ENCODE results near the gene TIMM21.

Gene TIMM21

GRCh38 chr18:74147779-74148542 is at the start of gene TIMM21, which contains the start of gene FBXO15:
Gene TIMM21, plus strand, starts transcription at chr18:74148523. Its CDS starts 286 bp downstream, at chr18:74148809.
Gene FBXO15, minus strand, starts transcription at chr18:74147834. Its CDS starts 49 bp downstream, at chr18:74147785.
- DNase-seq (ENCODE audit: low read depth, low spot score): peak; percentile 96

GRCh38 chr18:74108460-74108859 is 39.9 kb upstream of the TIMM21 start:
- no peak for DNase-seq (ENCODE audit: low read depth, low spot score)

GRCh38 chr18:74110149-74110548 is 38.2 kb upstream of the TIMM21 start:
- DNase-seq (ENCODE audit: low read depth, low spot score): no peak

GRCh38 chr18:74110976-74111375 is 37.3 kb upstream of the TIMM21 start:
- no peak for DNase-seq (ENCODE audit: low read depth, low spot score)

GRCh38 chr18:74113711-74114110 is 34.6 kb upstream of the TIMM21 start:
- no peak for DNase-seq (ENCODE audit: low read depth, low spot score)

GRCh38 chr18:74114116-74114515 is 34.2 kb upstream of the TIMM21 start:
- no peak for DNase-seq (ENCODE audit: low read depth, low spot score)

GRCh38 chr18:74115046-74115445 is 33.3 kb upstream of the TIMM21 start:
- no peak for DNase-seq (ENCODE audit: low read depth, low spot score)

GRCh38 chr18:74116633-74117554 is 31.4 kb upstream of the TIMM21 start:
- peak; percentile 46 for DNase-seq (ENCODE audit: low read depth, low spot score)

- no peak for DNase-seq (ENCODE audit: low read depth, low spot score)
Measured at GRCh38 chr18:74123200-74123599, 25.1 kb upstream of the TIMM21 start.

GRCh38 chr18:74124642-74125041 is 23.7 kb upstream of the TIMM21 start:
- no peak for DNase-seq (ENCODE audit: low read depth, low spot score)

- no peak for DNase-seq (ENCODE audit: low read depth, low spot score)
Measured at GRCh38 chr18:74126684-74127655, 21.4 kb upstream of the TIMM21 start.

- no peak for DNase-seq (ENCODE audit: low read depth, low spot score)
Measured at GRCh38 chr18:74128159-74128558, 20.2 kb upstream of the TIMM21 start.

GRCh38 chr18:74131124-74131523 is 17.2 kb upstream of the TIMM21 start:
- DNase-seq (ENCODE audit: low read depth, low spot score): no peak

GRCh38 chr18:74132201-74132600 is 16.1 kb upstream of the TIMM21 start:
- DNase-seq (ENCODE audit: low read depth, low spot score): no peak

- DNase-seq (ENCODE audit: low read depth, low spot score): no peak
Measured at GRCh38 chr18:74137920-74138538, 10.3 kb upstream of the TIMM21 start.

GRCh38 chr18:74139411-74139810 is 8.9 kb upstream of the TIMM21 start:
- DNase-seq (ENCODE audit: low read depth, low spot score): no peak

- no peak for DNase-seq (ENCODE audit: low read depth, low spot score)
Measured at GRCh38 chr18:74139888-74140287, 8.4 kb upstream of the TIMM21 start.

GRCh38 chr18:74140582-74140981 is 7.7 kb upstream of the TIMM21 start:
- no peak for DNase-seq (ENCODE audit: low read depth, low spot score)

- DNase-seq (ENCODE audit: low read depth, low spot score): no peak
Measured at GRCh38 chr18:74141667-74142066, 6.7 kb upstream of the TIMM21 start.

- no peak for DNase-seq (ENCODE audit: low read depth, low spot score)
Measured at GRCh38 chr18:74142252-74142651, 6.1 kb upstream of the TIMM21 start.

GRCh38 chr18:74146756-74147155 is 1.6 kb upstream of the TIMM21 start:
- DNase-seq (ENCODE audit: low read depth, low spot score): no peak

All from ELF-1 (cell line).